GM19025 (cell line): ENCODE measurements around the gene PRKN.

Experiments
- ATAC-seq: cut with Tn5 transposase; IDR thresholded peaks from one replicate; pipeline ENCODE4 v1.9.1; 2021; ENCODE audit warnings: mild to moderate bottlenecking, low read depth, moderate library complexity; ENCODE audit not compliant: unreplicated experiment

PRKN gene

GRCh38 chr6:161554883-161555282 lies 1172.7 kb downstream of the PRKN start:
- no peak for ATAC-seq

GRCh38 chr6:161549977-161550655 lies 1177.5 kb downstream of the PRKN start:
- ATAC-seq, result no peak

- ATAC-seq, result no peak
Measured at GRCh38 chr6:161548713-161549296, 1178.8 kb downstream of the PRKN start.

GRCh38 chr6:161547617-161548016 lies 1179.9 kb downstream of the PRKN start:
- ATAC-seq, result no peak

- ATAC-seq, result no peak
Measured at GRCh38 chr6:161546632-161547031, 1180.9 kb downstream of the PRKN start.

GRCh38 chr6:161545741-161546140 lies 1181.8 kb downstream of the PRKN start:
- ATAC-seq, result no peak

- ATAC-seq, result no peak
Measured at GRCh38 chr6:161544801-161545480, 1182.6 kb downstream of the PRKN start.

- ATAC-seq, result no peak
Measured at GRCh38 chr6:161543684-161544309, 1183.8 kb downstream of the PRKN start.

GRCh38 chr6:161542346-161542980 lies 1185.1 kb downstream of the PRKN start:
- ATAC-seq, result no peak

- no peak for ATAC-seq
Measured at GRCh38 chr6:161540532-161540931, 1187.0 kb downstream of the PRKN start.

GRCh38 chr6:161536224-161536630 lies 1191.3 kb downstream of the PRKN start:
- no peak for ATAC-seq

GRCh38 chr6:161534264-161534873 lies 1193.2 kb downstream of the PRKN start:
- no peak for ATAC-seq

- ATAC-seq, result no peak
Measured at GRCh38 chr6:161533266-161533665, 1194.3 kb downstream of the PRKN start.

GRCh38 chr6:161532536-161532935 lies 1195.0 kb downstream of the PRKN start:
- ATAC-seq, result no peak

GRCh38 chr6:161526794-161527193 lies 1200.8 kb downstream of the PRKN start:
- no peak for ATAC-seq

GRCh38 chr6:161523362-161523761 lies 1204.2 kb downstream of the PRKN start:
- ATAC-seq, result no peak

- no peak for ATAC-seq
Measured at GRCh38 chr6:161522276-161522675, 1205.3 kb downstream of the PRKN start.

- ATAC-seq, result no peak
Measured at GRCh38 chr6:161511447-161512095, 1216.0 kb downstream of the PRKN start.

- no peak for ATAC-seq
Measured at GRCh38 chr6:161508341-161508740, 1219.2 kb downstream of the PRKN start.

- ATAC-seq, result no peak
Measured at GRCh38 chr6:161507375-161507774, 1220.2 kb downstream of the PRKN start.
